Nephron (organoid): ENCODE data around the gene UTS2R.

Source experiments
- H3K27ac Mint-ChIP-seq, 3 experiments: 2 replicates each; pipeline ENCODE4 v1.8.0; 2020; ENCODE audit warnings: mixed read lengths in 3 of 3, mild to moderate bottlenecking in 2 of 3, moderate library complexity in 1 of 3
- H3K27me3 Mint-ChIP-seq: 2 replicates; pipeline ENCODE4 v1.8.0; 2021; ENCODE audit warnings: low read depth, mild to moderate bottlenecking, moderate library complexity, mixed read lengths
- H3K36me3 Mint-ChIP-seq: 2 replicates; pipeline ENCODE4 v1.8.0; 2020; ENCODE audit warnings: low read depth, mixed read lengths
- H3K4me1 Mint-ChIP-seq: 2 replicates; pipeline ENCODE4 v1.8.0; 2020; ENCODE audit warnings: mixed read lengths
- H3K4me3 Mint-ChIP-seq, 3 experiments: 2 replicates each; pipeline ENCODE4 v1.8.0; 2020; ENCODE audit warnings: mild to moderate bottlenecking in 3 of 3, mixed read lengths in 3 of 3, moderate library complexity in 2 of 3
- H3K9me3 Mint-ChIP-seq: 2 replicates; pipeline ENCODE4 v1.8.0; 2020; ENCODE audit warnings: mixed read lengths
- CTCF ChIP-seq, 3 experiments: fragments of 200-600 bp; sonication (generic); IDR thresholded peaks; one replicate each; pipeline ENCODE4 v1.5.0; 2021; ENCODE audit warnings: antibody characterized with exemption in 3 of 3; ENCODE audit not compliant: unreplicated experiment in 3 of 3

The UTS2R gene

DNA sequence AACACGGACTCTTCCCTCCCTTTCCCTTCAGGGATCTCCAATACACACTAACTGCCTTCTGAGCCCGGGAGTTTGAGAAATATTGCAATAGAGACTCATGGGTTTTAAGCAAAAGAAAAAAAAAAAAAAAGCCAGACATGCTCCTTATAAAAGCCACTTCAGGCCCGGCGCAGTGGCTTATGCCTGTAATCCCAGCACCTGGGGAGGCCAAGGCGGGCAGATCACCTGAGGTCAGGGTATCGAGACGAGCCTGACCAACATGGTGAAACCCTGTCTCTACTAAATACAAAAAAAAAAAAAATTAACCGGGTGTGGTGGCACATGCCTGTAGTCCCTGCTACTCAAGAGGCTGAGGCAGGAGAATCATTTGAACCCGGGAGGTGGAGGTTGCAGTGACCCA lies 44.2 kb downstream of the UTS2R start:
- no peaks in the 10 kb centered on the region for H3K27me3 Mint-ChIP-seq
- H3K4me3 Mint-ChIP-seq: no peak overlapping the region
- H3K36me3 Mint-ChIP-seq: peaks cover 20% of the 10 kb centered on the region
- TF ChIP-seq CTCF (IDR thresholded peaks at IDR 0.05; ENCODE audit: unreplicated experiment in 3 of 3): no peak
- no peaks in the 10 kb centered on the region for H3K9me3 Mint-ChIP-seq
- peaks cover 17% of the 10 kb centered on the region for H3K4me1 Mint-ChIP-seq
- H3K27ac Mint-ChIP-seq: no peak overlapping the region

DNA sequence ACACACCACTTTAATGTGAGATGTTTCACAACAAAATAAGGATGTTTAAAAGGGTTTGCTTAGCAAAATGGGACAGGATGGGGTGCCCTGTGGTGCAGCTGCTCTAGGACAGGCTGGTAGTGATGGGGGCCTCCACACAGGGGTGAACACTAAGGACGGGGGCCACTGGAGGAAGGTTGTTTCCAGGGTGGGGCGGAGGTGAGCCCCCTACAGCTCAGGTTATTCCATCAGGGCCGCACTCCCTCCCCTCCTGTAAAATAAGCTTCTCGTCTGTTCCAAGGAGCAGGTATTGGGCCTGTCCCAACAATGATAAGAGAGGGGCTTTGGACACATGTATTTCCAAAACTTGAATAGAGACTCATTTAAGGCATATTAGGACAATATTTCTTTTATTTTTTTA lies 44.7 kb downstream of the UTS2R start:
- no peak for TF ChIP-seq CTCF (IDR thresholded peaks at IDR 0.05; ENCODE audit: unreplicated experiment in 3 of 3)
- Mint-ChIP-seq H3K27ac (no peak overlapping the region), H3K4me3 (peak overlapping the region in 1 of 3 experiments; percentile 19), H3K4me1 (peaks cover 17% of the 10 kb centered on the region), H3K9me3 (peaks cover 3% of the 10 kb centered on the region), H3K27me3 (no peaks in the 10 kb centered on the region), H3K36me3 (peaks cover 24% of the 10 kb centered on the region)

GRCh38 chr17:82416771-82417170 lies 45.2 kb downstream of the UTS2R start:
- TF ChIP-seq CTCF (IDR thresholded peaks at IDR 0.05; ENCODE audit: unreplicated experiment in 3 of 3): peak in 1 of 3 experiments; percentile 19
- Mint-ChIP-seq H3K4me3 (peak overlapping the region in 2 of 3 experiments; percentile 25 to 51), H3K9me3 (peaks cover 6% of the 10 kb centered on the region)

DNA sequence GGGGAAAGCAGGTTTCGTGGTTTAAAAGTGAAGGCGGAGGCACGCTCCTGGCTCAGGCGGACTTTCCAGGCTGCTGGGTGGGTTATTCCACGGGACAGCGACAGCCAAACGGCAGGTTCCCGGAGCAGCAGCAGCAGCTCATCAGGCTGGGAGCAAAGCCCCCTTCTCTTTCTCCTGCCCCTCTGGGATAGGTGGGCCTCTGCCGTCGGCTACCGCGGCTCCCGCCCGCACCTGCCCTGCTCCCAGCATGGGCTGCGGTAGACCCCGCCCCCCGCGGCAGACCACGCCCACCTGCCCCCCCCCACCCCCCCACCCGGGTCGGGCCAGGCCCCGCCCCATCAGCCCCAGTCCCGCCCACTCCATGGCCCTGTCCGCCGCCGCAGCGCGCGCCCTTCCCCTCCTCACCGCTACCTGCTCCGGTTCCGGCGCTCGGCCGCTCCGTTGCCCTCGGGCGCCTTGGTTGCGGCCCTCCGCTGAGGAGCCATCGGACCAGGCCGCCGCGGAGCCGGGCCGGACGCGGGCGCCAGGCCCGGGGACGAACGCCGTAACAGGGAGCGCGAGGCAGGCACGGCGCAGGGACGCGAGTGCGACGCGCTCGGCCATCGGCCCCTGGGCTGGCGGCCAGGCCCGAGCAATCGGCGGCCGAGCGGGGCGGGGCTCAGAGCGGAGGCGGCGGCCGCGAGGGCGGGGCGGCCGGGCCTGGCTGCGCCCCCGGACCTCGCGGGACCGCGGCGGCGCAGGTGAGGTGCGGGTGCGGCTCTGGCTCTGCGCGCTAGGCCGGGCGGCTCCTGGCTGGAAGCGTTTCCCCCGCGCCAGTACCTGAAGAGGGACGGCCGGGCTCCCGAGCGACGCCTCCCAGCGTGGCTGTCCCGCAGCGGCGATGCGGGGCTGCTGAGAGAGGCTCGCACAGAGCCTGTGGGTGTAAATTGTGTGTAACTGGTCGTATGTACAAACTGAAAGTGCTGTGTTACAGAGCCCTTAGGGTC lies 46.7 kb downstream of the UTS2R start, which contains the start of the genes HEXD and OGFOD3:
Gene HEXD, plus strand, starts transcription at position 347 of the 986 bp plus-strand sequence. CDS start 1,453 bp downstream, outside the sequence.
Gene OGFOD3, minus strand, starts transcription at position 586 of the 986 bp plus-strand sequence. Its CDS starts 101 bp downstream, at position 485.
- Mint-ChIP-seq H3K9me3 (peaks cover 17% of the 10 kb centered on the region), H3K27me3 (no peaks in the 10 kb centered on the region), H3K4me3 (peak within 1 kb of the TSS; percentile 78 to 88 (median 87)), H3K36me3 (peaks cover 39% of the 10 kb centered on the region), H3K4me1 (peaks cover 11% of the 10 kb centered on the region), H3K27ac (peak within 1 kb of the TSS in 2 of 3 experiments; percentile 65 to 74)
- TF ChIP-seq CTCF (IDR thresholded peaks at IDR 0.05; ENCODE audit: unreplicated experiment in 3 of 3): no peak

More at GRCh38 chr17:82416771-82417170, 45.2 kb downstream of the UTS2R start:
- H3K4me1 Mint-ChIP-seq: peaks cover 17% of the 10 kb centered on the region
- H3K27me3 Mint-ChIP-seq: no peaks in the 10 kb centered on the region
- H3K36me3 Mint-ChIP-seq: peaks cover 30% of the 10 kb centered on the region
- no peak overlapping the region for H3K27ac Mint-ChIP-seq

GRCh38 chr17:82419540-82419939 lies 48.0 kb downstream of the UTS2R start:
- Mint-ChIP-seq H3K36me3 (peaks cover 43% of the 10 kb centered on the region), H3K9me3 (peaks cover 17% of the 10 kb centered on the region), H3K27me3 (peaks cover 4% of the 10 kb centered on the region), H3K27ac (no peak overlapping the region), H3K4me3 (peak overlapping the region; percentile 78 to 88 (median 87)), H3K4me1 (peaks cover 7% of the 10 kb centered on the region)
- no peak for TF ChIP-seq CTCF (IDR thresholded peaks at IDR 0.05; ENCODE audit: unreplicated experiment in 3 of 3)
